ENCODE results near the gene LSM12. TPM values are rescaled to one million over a fixed set of nuclear protein-coding genes. Genes with fewer than 3 reads are reported as not detected.
"Not testable (repeated sequence)": the region's sequence is repeated elsewhere in the genome, so short reads cannot be mapped to it uniquely, and the experiment has no call there.

LSM12 gene
- total RNA-seq, 1 donor = 59.0 TPM

GRCh38 chr17:43998552-43998951 lies 67.9 kb downstream of the LSM12 start:
- no peak for TF ChIP-seq CTCF (IDR thresholded peaks at IDR 0.05; ENCODE audit: extremely low read depth, low read depth, low read length)
- H3K4me1 ChIP-seq (ENCODE audit: insufficient read depth, low read length) = peaks cover 27% of the 10 kb centered on the region
- peaks cover 14% of the 10 kb centered on the region for H3K27me3 ChIP-seq (ENCODE audit: insufficient read depth, low read length)
- no peaks in the 10 kb centered on the region for H3K79me2 ChIP-seq (ENCODE audit: insufficient read depth, low read length)
- no peak overlapping the region for H3K4me3 ChIP-seq (ENCODE audit: insufficient read depth, low read length)
- H3K27ac ChIP-seq (ENCODE audit: low read depth, low read length) = no peak overlapping the region
- H2AFZ ChIP-seq (ENCODE audit: low read length) = peak overlapping the region; percentile 27
- H3K9me3 ChIP-seq (ENCODE audit: low read depth, low read length) = no peaks in the 10 kb centered on the region
- H3K4me2 ChIP-seq (ENCODE audit: insufficient read depth, low read length) = peak overlapping the region; percentile 35
- no peaks in the 10 kb centered on the region for H3K36me3 ChIP-seq (ENCODE audit: insufficient read depth, low read length)
- no peak for DNase-seq (ENCODE audit: insufficient read length, low spot score, missing footprints)
- no peaks in the 10 kb centered on the region for H4K20me1 ChIP-seq (ENCODE audit: insufficient read depth, low read length)

GRCh38 chr17:43997180-43997579 lies 69.3 kb downstream of the LSM12 start:
- H4K20me1 ChIP-seq (ENCODE audit: insufficient read depth, low read length); DNase-seq (ENCODE audit: insufficient read length, low spot score, missing footprints); H3K9me3 ChIP-seq (ENCODE audit: low read depth, low read length); H3K79me2 ChIP-seq (ENCODE audit: insufficient read depth, low read length); H3K36me3 ChIP-seq (ENCODE audit: insufficient read depth, low read length); H2AFZ ChIP-seq (ENCODE audit: low read length); H3K27ac ChIP-seq (ENCODE audit: low read depth, low read length); H3K4me3 ChIP-seq (ENCODE audit: insufficient read depth, low read length); H3K4me2 ChIP-seq (ENCODE audit: insufficient read depth, low read length): not testable (repeated sequence)
- Histone ChIP-seq H3K27me3 (ENCODE audit: insufficient read depth, low read length) (peaks cover 14% of the 10 kb centered on the region), H3K4me1 (ENCODE audit: insufficient read depth, low read length) (peaks cover 21% of the 10 kb centered on the region)

- H3K4me3 ChIP-seq (ENCODE audit: insufficient read depth, low read length) = peak overlapping the region; percentile 67
- no peaks in the 10 kb centered on the region for H4K20me1 ChIP-seq (ENCODE audit: insufficient read depth, low read length)
- peak overlapping the region; percentile 84 for H3K4me2 ChIP-seq (ENCODE audit: insufficient read depth, low read length)
- H3K4me1 ChIP-seq (ENCODE audit: insufficient read depth, low read length) = peaks cover 17% of the 10 kb centered on the region
- no peak overlapping the region for H3K27ac ChIP-seq (ENCODE audit: low read depth, low read length)
- peak; percentile 31 for DNase-seq (ENCODE audit: insufficient read length, low spot score, missing footprints)
- no peak overlapping the region for H2AFZ ChIP-seq (ENCODE audit: low read length)
- no peaks in the 10 kb centered on the region for H3K9me3 ChIP-seq (ENCODE audit: low read depth, low read length)
- no peaks in the 10 kb centered on the region for H3K79me2 ChIP-seq (ENCODE audit: insufficient read depth, low read length)
- no peaks in the 10 kb centered on the region for H3K36me3 ChIP-seq (ENCODE audit: insufficient read depth, low read length)
- no peak for TF ChIP-seq CTCF (IDR thresholded peaks at IDR 0.05; ENCODE audit: extremely low read depth, low read depth, low read length)
- peaks cover 14% of the 10 kb centered on the region for H3K27me3 ChIP-seq (ENCODE audit: insufficient read depth, low read length)
These were observed 71.4 kb downstream of the LSM12 start for GRCh38 chr17:43995150-43995471.

GRCh38 chr17:43994272-43995149 lies 72.0 kb downstream of the LSM12 start:
- DNase-seq (ENCODE audit: insufficient read length, low spot score, missing footprints) = peak; percentile 95
- H3K4me3 ChIP-seq (ENCODE audit: insufficient read depth, low read length) = peak overlapping the region; percentile 67

More at GRCh38 chr17:43994272-43995149, 72.0 kb downstream of the LSM12 start:
- Histone ChIP-seq H3K4me1 (ENCODE audit: insufficient read depth, low read length) (peaks cover 17% of the 10 kb centered on the region), H3K36me3 (ENCODE audit: insufficient read depth, low read length) (no peaks in the 10 kb centered on the region), H3K27me3 (ENCODE audit: insufficient read depth, low read length) (peaks cover 14% of the 10 kb centered on the region), H3K79me2 (ENCODE audit: insufficient read depth, low read length) (no peaks in the 10 kb centered on the region), H3K27ac (ENCODE audit: low read depth, low read length) (no peak overlapping the region), H3K4me2 (ENCODE audit: insufficient read depth, low read length) (peak overlapping the region; percentile 84), H2AFZ (ENCODE audit: low read length) (peak overlapping the region; percentile 81), H4K20me1 (ENCODE audit: insufficient read depth, low read length) (no peaks in the 10 kb centered on the region), H3K9me3 (ENCODE audit: low read depth, low read length) (no peaks in the 10 kb centered on the region)
- peak; percentile 78 for TF ChIP-seq CTCF (IDR thresholded peaks at IDR 0.05; ENCODE audit: extremely low read depth, low read depth, low read length)
